ENCODE results near the gene ARFGAP3.

GRCh38 chr22:42855211-42855610 lies 1.9 kb downstream of the ARFGAP3 start:
- TF ChIP-seq HDGF (IDR thresholded peaks at IDR 0.05; ENCODE audit: borderline replicate concordance) (no peak), ZNF384 (IDR thresholded peaks at IDR 0.05) (no peak), FOXM1 (IDR thresholded peaks at IDR 0.05; ENCODE audit: borderline replicate concordance) (no peak), BHLHE40 (IDR thresholded peaks at IDR 0.05; ENCODE audit: borderline replicate concordance) (no peak), NFRKB (IDR thresholded peaks at IDR 0.05) (no peak), SP1 (IDR thresholded peaks at IDR 0.05) (no peak), ELF4 (IDR thresholded peaks at IDR 0.05) (no peak), LEF1 (IDR thresholded peaks at IDR 0.05; ENCODE audit: borderline replicate concordance) (no peak), FOXK2 (IDR thresholded peaks at IDR 0.05) (no peak), ARNT (IDR thresholded peaks at IDR 0.05) (no peak), PKNOX1 (IDR thresholded peaks at IDR 0.05) (peak; percentile 61), TARDBP (IDR thresholded peaks at IDR 0.05) (no peak), SUZ12 (IDR thresholded peaks at IDR 0.05) (no peak), CTBP1 (IDR thresholded peaks at IDR 0.05; ENCODE audit: borderline replicate concordance) (no peak)
